HG02973 (cell line): ENCODE data around the gene SPHK1.

Experiments used
- ATAC-seq: cut with Tn5 transposase; IDR thresholded peaks from one replicate; pipeline ENCODE4 v1.9.1; 2021; ENCODE audit warnings: moderate library complexity; ENCODE audit not compliant: unreplicated experiment

SPHK1 gene

DNA sequence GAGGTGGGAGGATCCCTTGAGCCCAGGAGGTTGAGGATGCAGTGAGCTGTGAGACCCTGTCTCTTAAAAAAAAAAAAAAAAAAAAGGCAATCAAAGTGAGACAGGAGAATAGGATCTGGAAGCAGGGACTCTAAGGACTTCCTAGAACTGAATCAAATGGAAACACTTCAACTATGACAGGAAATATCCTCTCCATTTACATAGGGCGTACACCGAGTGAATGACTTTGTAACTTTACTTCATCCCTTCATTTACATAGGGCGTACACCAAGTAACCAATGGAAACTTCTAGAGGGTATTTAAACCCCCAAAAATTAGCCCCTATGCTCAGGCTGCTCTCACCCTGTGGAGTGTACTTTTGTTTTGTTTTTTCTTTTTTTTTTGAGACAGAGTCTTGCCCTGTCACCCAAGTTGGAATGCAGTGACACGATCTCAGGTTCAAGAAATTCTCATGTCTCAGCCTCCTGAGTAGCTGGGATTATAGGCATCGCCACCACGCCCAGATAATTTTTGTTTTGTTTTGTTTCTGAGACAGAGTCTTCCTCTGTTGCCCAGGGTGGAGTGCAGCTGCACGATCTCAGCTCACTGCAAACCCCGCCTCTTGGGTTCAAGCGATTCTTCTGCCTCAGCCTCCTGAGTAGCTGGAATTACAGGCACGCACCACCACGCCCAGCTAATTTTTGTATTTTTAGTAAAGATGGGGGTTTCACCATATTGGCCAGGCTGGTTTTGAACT, 21.1 kb upstream of the SPHK1 start:
- no peak for ATAC-seq

- no peak for ATAC-seq
Measured at GRCh38 chr17:76365256-76365903, 19.0 kb upstream of the SPHK1 start.

DNA sequence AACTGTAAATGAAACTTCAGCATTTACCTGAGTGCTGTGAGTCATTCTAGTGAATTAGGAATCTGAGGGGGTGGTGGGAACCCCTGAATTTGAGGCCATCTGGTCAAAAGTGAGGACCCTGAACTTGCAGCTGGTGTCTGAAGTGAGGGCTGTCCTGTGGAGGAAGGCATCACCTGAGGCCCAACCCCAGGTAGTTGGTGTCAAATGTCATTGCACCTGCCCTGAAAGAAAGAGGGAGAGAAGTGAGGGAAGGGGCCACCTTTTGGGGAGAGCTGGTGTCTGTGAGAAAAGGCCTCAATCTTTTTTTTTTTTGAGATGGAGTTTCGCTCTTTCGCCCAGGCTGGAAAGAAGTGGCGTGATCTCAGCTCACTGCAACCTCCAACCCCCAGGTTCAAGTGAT, 18.2 kb upstream of the SPHK1 start:
- ATAC-seq: no peak

DNA sequence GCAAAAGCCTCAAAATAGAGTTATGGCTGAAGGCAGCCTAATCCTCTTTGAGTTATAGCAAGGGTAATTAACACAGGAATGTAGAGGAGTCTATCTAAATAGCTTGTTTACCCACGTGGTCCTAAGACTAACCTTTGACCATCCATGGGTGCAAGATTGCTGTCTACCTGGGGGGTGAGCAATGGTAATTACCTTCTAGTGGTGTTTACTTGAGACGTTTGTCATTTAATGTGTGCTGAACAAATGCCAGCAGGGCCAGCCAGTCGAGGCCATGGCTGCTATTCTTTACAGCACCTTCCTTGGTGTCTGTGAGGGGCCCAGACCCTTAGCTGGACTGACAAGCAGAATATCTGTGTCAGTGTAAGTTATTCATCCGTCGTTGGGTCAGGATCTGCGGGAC, 16.8 kb upstream of the SPHK1 start:
- no peak for ATAC-seq

DNA sequence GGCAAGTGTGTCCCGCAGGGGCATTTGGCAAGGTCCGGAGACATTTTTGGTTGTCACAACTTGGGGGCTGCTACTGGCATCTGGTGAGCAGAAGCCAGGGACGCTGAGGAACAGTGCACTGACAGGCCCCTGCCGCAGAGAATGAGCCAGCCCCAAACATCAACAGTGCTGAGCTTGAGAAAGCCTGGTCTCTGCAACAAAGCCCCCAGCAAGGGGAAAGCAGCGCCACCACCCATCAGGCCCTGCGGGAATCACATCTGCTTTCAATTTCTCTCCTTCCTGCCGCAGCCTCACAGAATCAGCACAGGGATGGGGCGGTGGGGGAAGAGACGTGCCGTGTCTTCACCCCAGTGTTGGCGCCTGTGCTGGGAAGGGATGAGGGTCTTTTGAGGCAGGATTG, 15.9 kb upstream of the SPHK1 start:
- no peak for ATAC-seq

DNA sequence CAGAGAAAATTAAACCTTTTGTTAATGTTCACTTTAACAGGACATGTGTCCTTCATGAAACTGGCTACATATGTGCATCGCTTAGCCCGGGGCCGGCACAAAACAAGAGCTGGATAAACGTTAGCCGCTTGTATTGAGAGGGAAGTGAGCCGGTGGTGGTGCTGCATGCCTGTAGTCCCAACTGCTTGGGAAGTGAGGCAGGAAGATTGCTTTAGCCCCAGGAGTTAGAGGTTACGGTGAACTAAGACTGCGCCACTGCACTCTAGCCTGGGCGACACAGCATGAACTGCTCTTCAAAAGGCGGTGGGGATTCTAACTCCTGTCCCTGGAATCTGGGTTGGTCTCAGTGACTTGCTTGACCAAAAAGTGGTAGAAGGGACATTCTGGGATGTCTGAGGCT, 15.0 kb upstream of the SPHK1 start:
- ATAC-seq: no peak

DNA sequence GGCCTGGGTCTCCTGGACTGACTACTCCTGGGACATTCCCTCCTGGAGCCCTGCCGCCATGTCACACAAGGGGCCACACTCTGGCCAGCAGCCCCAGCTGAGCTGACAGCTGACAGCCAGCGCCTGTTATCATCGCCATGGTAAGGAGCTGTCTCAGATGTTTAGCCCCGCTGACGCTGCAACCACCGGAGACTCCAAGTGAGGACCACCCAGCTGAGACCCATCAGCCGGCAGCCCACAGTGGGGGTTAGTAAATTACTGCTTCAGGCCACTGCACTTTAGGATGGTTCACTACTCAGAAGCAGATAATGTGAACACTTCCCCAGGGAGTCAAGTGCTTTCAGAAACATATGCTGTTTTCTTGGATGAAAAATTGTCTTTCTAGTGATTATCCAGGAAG, 14.6 kb upstream of the SPHK1 start:
- no peak for ATAC-seq

DNA sequence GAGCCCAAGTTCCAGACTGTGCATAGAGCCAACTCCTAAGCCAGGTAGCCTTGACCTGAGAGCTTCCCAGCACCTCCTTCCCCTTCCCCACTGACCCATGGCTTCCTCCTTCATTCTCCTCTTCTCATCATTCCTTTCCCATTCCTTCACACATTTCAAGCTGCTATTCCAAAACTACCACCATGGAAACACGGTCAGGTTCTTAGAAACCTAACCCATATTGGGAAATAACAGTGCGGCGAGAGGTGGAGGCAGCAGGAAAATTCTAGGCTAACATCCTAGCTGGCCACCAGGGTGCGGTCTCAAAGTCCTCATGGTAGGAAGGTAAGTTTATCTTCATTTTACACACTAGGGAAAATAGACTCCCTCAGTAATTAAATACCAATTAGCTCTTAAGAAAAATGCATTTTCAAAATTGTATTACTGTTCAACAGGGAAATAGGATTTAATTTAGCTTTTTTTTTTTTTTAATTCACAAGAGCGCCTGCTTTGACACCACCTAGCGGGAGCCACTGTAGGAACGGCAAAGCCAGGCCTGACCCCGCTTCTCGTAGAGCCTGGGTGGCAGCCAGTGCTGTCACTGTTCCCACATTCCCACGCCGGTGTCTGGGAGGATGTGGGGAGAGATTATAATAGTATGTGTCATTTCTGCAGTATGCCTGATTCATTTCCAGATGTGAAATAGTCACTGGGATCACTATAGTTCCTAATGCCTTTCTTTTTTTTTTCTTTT, 14.0 kb upstream of the SPHK1 start:
- no peak for ATAC-seq

DNA sequence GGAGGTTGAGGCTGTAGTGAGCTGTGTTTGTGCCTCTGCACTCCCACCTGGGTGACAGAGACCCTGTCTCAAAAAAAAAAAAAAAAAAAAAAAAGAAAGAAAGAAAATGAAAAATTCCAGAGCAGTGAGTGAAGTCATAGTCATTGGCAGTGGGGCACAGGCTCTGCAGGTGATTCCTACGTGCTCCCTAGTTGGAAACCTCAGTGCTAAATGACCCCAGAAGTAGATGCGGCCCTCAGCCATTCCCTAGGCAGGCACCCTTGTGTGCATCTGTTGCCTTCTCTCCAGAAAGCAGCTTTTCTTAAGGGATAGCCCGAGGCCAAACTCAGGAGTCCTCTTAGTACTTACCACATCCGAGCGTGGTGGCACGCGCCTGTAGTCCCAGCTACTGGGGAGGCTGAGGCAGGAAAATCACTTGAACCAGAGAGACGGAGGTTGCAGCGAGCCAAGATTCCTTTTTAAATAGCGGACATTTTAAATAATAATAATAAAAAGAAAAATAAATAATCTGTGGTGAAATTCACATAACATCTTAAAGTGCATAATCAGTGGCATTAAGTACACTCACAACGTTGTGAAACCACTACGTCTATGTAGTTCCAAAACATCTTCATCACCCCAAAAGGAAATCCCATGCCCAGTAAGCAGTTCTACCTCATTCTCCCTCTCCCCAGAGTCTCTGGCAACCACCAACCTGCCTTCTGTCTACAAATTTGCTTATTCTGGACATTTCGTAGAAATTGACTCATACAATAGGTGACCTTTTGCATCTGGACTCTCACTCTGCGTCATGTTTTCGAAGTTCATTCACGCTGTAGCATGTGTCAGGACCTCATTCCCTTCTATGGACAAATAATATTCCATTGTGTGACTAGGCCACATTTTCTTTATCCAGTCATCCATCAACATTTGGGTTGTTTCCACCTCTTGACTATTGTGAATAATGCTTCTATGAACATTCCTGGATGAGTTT, 12.5 kb upstream of the SPHK1 start:
- no peak for ATAC-seq

GRCh38 chr17:76376318-76377133, 7.9 kb upstream of the SPHK1 start:
- no peak for ATAC-seq

DNA sequence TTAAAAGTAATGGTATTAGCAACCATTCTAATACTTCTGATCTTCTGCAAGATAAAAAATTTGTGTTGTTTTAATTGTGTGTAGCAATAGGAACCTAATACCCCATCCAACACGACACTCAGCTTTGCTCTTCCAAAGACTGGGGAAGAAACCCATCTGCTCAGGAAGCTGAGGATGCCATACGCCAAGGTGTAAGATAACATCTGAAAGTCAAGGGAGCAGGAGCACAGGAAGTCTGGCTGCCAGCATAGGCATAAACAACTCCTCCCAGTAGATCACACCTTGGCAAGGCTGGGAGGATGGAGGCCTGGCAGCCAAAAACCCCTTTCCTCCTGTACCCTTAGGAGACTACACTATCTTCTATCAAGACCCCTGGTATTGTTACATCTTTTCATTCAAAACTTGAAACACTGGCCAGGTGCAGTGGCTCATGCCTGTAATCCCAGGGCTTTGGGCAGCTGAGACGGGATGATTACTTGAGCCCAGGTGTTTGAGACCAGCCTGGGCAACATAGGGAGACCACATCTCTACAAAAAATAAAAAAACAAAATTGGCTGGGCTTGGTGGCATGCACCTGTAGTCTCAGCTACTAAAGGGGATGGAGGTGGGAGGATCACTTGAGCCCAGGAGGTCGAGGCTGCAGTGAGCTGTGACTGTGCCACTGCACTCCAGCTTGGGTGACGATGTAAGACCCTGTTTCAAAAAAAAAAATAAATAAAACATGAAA, 5.7 kb upstream of the SPHK1 start:
- ATAC-seq: no peak

GRCh38 chr17:76379275-76379641, 5.2 kb upstream of the SPHK1 start:
- no peak for ATAC-seq

DNA sequence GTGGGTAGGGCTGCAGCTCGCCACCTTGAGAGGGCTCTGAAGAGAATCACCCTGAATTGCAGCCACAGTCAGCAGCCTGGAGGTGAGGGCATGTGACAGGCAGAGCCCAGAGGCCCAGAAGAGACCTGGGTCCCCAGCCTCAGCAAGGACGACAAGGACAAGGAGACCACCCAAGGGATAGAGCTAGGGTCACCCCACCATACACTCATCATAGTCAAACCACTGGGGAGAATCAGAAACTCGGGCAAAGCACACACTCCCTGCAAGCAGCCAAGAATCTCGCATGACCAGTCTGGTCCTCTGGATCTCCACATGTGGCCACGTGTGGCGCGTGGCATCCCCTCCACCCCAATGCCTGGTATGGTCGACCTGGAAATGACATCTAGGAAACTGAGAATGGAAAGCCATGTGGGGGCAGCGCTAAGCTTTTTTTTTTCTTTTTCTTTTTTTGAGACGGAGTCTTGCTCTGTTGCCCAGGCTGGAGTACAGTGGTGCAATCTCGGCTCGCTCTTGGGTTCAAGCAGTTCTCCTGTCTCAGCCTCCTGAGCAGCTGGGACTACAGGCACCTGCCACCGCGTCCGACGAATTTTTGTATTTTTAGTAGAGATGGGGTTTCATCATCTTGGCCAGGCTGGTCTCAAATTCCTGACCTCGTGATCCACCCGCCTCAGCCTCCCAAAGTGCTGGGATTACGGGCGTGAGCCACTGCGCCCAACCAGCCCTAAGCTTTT, 4.6 kb upstream of the SPHK1 start:
- ATAC-seq: no peak

- no peak for ATAC-seq
Measured at GRCh38 chr17:76381633-76382350, 2.6 kb upstream of the SPHK1 start.

DNA sequence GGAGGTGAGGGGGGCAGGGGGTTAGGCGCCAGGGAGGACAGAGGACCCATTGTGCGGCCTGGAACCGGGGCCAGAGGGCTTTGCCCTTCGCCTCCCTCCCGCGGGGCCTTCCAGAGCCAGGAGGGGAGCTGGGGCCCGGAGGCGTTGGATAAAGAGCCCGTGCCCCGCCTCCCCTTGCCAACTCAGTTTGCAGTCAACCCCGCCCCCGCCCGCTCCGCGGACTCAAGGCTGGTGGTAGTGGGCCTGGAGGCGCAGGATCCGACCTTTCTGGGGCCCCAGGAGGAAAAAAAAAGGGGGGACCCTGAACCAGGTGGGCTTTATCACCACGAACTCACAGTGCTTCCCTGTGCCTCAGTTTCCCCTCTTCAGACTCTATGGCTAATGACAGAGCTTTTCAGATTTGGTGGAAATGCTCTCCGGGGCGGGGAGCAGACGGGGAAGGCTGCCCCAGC, 2.0 kb upstream of the SPHK1 start:
- ATAC-seq: no peak

- no peak for ATAC-seq
Measured at GRCh38 chr17:76382803-76383545, 1.4 kb upstream of the SPHK1 start.

DNA sequence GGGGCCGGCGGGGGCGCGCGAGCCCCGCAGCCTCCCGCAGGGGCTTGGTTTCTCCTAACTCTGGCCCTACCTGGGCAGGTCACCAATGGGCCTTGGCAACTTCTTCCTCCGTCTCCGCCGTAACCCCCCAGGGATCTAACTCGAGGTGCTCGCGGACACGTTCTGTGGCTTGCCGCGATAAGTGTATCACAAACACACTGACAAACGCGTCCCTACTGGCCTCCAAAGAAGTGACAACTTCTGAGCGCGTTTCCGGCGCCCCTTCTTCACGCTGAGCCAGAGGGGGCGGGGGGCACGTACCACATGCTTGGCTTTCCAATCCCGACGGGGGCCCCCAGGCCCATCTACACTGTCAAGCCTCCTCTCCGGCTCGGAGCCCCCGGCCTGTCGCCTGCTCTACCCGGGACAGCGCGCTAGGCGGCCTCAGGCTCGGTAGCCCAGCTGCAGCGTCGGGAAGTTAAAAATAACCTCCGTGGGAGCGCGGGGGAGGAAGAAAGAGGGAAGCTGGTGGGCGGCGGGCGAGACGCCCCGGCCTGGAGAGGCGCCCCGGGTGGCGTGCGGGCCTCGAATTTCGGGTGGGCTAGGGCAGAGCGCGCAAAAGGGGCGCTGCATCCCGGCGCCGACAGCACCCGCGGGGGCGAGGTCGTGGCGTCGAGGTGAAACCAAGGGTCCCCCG, 725 bp upstream of the SPHK1 start:
- ATAC-seq: no peak
